Jurkat, Clone E6-1 (cell line): ENCODE measurements around the gene THUMPD3.

ENCODE experiments used
- DNase-seq: peaks from one replicate; pipeline ENCODE4 v3.0.0-alpha.2; 2011; ENCODE audit warnings: low read depth, low spot score
- H3K4me3 ChIP-seq: 2 replicates; pipeline ENCODE4 v1.5.1; 2011; ENCODE audit warnings: mild to moderate bottlenecking, low read length, control low read depth, moderate library complexity

Gene THUMPD3

DNA sequence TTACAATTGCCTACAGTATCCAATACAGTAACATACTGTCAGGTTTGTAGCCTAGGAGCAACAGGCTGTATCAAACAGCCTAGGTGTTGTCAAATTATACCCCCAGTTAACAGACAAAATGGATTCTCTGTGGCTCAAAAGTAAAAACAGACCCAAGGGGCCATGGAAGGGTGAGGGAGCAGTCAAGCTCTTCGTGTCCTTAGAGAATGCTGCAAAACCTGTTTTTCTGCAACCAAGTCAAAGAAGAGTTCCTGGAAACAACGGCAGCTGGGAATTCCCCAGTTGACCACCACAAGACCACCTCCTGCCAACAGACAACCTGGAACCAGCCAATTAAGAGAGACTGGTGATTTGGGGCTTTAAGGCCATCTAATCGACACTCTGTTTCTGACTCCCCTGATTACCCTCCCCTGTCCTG, 11.1 kb upstream of the THUMPD3 start:
- no peak for DNase-seq
- no peak overlapping the region for H3K4me3 ChIP-seq

DNA sequence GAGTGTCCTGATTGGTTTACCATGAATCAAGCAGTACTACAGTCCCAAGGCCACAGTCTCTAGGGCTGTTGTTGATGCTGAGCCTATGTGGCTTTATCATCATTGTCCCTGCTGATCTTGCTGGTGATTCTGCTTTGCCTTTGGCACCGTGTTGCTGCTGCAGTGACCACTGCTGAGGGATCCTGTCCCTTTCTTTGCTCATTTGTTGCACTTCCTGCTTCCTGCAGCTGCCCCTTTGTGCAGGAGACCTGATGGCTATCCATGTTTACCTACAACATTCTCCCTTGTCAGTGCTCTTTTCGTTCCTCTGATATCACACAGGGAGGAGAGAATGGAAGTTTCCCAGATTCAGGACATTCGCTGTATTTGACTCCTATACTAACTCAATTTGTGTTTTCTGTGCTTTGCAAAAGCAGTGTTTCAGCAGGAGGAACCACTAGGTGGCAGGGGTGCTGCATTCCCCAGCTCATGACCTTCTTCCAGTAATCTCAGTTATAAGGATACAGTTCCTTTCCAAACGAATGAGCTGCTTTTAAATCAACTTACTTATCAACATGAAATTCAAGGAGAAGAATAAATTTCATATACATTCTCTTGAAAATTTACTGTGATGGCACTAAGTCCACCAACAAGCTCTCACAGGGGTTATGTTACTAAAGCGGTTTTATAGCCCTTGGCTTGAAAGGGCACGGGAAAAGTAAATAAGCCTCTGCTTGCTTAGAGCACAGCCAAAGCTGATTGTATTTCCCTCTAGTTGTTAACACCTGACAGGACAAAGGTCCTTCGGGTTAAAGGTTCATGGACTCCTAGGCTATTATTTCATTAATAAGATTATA, 9.7 kb upstream of the THUMPD3 start:
- DNase-seq: peak; percentile 55
- no peak overlapping the region for H3K4me3 ChIP-seq

DNA sequence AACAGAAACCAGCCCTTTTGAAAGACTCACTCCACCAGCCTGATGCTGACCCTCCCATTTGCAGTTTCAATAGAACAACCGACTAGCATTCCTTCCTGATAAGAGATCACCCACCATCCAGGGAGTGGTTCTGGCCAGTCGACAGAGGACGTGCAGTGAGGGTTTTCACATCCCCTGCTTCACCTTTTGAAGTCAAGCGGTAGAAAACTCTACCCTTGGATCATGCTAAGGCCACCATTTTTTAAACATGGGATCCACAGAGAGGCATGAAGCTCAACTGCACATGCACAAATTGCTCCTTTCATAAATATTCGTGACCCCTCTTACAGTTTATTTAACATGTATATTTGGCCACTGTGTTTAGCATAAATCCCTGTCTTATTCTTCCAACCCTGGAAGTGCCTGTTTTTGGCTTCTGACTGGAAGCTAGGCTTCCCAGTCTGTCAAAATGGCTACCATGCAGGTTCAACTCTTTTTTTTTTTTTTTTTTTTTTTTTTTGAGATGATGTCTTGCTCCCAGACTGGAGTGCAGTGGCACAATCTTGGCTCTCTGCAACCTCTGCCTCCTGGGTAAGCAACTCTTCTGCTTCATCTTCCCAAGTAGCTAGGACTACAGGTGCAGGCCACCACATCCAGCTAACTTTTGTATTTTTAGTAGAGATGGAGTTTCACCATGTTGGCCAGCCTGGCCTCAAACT, 1.0 kb upstream of the THUMPD3 start:
- no peak for DNase-seq
- peak overlapping the region; percentile 88 for H3K4me3 ChIP-seq

DNA sequence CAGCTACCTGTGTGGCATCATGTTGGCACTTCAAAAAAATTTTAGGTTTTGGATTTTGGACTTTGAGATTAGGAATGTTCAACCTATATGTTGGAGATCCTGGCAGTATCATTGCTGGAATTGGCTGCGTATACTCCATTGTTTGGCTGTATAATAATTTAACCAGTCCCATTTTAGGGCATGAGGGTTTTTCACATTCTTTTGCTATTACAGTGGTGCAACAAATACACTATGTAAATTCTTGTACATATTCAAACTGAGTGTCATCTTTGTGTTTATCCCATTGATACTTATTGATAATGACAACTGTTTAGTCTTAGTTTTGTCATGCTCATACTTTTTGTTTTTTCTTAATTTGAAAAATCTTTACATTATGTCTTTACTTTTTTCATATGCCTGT, 6.7 kb downstream of the THUMPD3 start:
- no peak overlapping the region for H3K4me3 ChIP-seq
- DNase-seq: no peak

DNA sequence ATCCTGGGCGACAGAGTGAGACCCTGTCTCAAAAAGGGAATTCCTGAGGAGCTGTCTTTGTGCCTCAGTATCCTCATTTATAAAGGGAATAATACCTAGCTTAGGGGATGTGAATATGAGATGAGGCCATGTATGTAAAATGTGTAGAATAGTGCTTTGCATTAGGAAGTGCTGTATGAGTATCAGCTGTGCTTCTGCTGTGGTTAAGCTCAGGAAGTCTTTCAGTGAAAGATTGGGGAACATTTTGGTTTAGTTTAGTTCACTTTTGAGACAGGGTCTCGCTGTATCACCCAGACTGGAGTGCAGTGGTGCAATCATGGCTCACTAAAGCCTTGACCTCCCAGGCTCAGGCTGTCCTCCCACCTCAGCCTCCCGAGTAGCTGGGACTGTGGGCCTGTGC, 10.6 kb downstream of the THUMPD3 start:
- H3K4me3 ChIP-seq: no peak overlapping the region
- peak; percentile 38 for DNase-seq

DNA sequence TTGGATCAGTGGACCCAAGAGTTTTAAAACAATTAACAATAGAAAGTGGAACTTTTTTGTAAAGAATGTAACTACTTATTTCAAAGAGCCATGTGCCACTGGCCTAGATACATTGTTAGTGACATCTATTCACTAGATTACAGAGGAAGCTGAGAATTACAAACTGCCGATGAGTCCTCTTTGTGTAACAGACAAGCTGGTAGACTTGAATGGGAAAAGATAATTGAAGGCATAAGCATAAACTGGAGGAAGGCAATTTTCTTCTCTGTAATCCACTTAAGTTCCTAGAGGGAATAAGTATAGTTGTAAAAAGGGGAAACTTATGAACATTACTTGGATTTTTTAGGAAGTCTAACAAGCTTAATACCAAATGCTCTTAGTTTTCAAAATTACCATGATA, 15.1 kb downstream of the THUMPD3 start:
- no peak for DNase-seq
- no peak overlapping the region for H3K4me3 ChIP-seq

DNA sequence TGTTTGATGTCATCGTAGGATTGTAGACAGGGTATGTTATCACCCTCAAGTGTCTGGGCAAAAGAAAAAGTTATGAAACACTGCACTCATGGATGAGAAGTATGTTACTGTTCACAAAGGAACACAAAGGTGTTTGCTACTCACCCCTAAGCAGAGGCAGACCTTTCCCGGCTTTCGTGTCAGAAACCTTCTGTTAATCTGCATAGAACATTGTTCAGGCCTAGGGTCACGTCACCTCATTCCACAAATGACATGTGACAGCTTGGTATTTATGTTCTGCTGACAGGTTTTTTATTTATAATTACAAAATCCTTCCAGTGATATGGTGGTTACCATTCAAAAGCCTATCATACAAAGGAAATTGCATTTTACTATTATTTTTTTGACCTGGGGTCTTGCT, 16.5 kb downstream of the THUMPD3 start:
- DNase-seq: no peak
- H3K4me3 ChIP-seq: no peak overlapping the region

DNA sequence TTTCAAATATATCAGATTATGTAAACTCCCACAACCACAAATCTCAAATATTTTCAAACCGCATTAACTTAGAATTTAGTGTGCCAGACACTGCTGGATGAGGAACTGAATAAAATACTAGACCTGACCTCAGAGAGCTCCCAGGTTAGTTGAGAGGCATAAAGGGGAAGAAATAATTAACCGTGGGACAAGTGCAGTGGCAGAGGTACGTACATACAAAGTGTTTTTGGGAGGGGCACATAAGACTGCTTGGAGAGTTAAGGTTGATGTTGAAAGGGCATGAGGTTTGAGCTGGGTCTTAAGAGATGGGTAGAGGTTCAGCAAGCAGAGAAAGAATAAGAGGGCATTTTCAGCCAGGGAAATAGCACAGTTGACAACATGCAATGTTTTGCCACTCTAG, 17.2 kb downstream of the THUMPD3 start:
- no peak for DNase-seq
- no peak overlapping the region for H3K4me3 ChIP-seq

DNA sequence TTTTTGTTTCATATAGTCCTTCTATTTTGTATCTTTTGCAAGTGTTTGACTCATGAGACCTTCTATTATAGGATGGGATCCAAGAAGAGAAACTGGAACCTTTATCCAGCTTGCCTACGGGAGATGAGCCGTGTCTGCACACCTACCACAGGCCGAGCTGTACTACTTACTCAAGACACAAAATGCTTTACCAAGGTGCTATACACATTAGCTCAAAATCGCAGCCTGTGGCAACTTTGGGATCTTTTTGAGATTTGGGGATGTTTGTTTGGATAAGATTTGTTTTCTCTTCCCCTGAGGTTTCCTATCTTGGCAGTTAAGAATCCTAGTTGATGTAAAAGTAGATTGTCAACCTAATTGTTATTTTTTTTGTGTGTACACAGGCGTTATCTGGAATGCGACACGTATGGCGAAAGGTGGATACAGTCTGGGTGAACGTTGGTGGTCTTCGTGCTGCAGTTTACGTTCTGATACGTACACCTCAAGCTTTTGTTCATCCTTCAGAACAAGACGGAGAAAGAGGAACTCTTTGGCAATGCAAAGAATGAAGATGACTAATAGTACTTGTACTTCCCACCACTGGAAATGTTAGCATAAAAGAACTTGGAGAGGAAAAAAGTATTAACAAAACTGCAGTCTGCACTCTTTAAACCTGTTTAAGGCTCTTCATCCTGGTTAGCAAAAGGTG, 21.4 kb downstream of the THUMPD3 start:
- no peak overlapping the region for H3K4me3 ChIP-seq
- DNase-seq: no peak

DNA sequence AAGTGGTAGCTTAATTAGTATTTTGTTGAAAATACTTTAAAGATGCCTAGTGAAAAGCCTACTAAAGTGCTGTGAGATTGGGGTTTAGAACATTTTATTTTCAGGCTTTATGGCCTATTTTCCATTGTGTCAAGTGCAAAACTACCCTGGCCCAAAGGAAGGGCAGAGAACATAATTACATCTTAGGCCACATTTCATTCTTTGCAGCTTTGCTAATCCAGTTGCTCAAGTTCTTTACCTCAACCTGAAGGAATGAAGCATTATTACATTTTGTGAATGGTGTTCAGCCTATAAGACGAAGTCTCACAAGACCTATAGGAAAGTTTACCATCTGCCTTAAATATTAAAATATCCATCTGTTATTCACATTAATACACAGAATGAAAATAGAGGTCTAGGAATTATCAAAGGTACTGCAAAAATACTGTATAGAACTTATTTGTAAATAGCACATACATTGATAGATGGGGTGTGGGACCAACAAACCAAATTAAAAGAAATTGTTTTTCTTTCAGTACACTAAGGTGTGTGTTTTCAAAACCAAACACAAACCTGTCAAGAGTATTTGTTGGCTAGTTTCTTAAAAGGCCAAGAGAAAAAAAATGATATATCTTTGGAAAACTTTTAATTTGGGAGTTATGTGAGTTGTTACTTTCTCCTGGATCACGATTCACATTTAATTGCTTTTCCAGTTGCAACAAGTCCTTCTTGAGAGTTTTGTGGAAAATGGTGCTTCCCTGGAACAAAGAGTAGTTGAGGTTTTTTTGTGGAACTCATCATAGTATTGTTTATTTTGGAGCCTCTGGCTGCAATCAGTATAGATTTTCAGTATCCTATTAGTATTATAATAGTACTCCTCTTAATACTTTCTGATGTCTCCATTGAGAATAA, 22.6 kb downstream of the THUMPD3 start:
- DNase-seq: no peak
- H3K4me3 ChIP-seq: no peak overlapping the region

DNA sequence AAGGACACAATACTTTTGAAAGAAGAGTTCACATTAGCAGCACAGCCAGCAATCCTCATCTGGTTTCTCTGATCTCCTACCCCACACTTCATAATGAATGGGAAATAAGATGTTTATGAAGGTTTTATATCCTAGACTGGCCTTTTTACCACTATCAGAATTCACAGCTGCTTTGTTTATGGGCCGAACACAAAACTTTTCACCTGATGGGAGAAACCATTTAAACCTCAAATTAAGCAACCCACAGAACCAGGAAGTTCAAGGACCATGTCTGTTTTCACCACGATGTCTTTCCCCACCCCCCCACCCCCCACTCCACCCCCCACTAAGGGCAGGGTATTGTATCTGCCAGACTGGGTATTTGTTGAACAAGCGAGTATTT, 23.2 kb downstream of the THUMPD3 start:
- no peak overlapping the region for H3K4me3 ChIP-seq
- DNase-seq: no peak

DNA sequence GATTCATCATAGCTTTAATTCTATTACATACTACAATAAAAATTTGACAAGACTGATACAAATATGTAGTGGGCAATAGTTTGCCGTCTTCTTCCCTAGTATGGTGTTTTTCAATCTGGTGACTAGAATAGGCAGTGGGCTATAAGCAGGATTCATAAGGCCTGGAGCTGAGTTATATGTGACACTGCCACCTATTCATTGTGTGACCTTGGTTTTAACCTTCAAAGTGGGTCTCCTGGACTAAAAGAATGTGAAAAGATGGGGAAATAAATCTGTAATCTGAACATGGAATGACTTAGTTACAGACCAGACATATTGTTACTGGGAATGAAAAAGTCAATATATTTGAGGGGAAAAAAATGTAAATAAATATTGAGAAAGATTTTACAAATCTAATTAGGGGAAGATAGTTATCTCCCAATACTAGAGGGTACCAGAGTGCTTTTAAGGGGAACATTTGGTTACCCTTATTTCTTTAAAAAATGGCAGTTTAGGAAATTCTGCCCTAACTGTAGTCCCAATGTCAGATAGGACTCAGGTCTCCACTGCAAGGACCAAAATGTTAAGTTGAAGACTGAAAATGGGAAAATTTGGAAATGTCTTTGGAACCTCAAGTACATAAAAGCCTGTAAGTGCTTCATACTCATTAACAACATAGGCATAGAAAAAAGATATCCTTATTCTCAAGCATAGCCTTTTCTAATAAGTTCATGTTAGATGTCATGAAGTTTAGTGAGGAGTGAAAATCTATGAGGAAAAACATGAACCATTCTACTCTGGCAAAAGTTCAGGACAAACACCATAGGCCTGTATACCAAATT, 23.9 kb downstream of the THUMPD3 start:
- no peak for DNase-seq
- H3K4me3 ChIP-seq: no peak overlapping the region

DNA sequence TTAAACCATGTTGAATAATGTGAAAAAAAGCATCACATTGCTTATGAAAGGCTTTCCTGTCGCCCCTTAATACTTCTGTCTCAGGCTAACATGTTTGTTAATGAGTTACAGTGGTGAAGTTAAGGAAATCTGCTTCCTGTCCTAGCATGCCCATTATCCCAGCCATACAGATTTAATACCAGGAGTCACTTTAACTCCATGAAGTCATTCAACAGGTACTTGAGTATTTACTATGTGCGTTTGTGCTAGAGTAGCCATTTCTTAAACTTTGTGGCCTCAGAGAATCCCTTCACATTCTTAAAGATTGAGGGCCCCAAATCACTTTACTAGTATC, 24.4 kb downstream of the THUMPD3 start:
- no peak for DNase-seq
- no peak overlapping the region for H3K4me3 ChIP-seq

DNA sequence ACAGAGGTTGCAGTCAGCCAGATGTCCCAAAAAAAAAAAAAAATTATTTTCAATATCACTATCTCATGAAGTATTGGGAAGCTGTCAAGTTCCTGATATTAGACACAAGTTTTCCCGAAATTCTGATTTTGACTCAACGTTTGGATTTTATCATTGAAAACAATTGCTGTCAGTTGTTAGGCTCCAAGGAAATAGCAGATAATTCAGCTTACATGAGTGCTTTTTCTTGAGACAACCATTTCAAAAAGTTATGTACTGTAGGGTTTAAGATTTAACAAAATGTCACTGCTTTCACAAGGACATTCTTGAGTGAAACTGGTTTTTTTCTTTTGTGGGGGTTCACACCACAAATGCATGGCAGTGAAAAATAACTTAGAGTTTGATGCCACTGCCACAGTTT, 25.3 kb downstream of the THUMPD3 start:
- DNase-seq: no peak
- H3K4me3 ChIP-seq: no peak overlapping the region

DNA sequence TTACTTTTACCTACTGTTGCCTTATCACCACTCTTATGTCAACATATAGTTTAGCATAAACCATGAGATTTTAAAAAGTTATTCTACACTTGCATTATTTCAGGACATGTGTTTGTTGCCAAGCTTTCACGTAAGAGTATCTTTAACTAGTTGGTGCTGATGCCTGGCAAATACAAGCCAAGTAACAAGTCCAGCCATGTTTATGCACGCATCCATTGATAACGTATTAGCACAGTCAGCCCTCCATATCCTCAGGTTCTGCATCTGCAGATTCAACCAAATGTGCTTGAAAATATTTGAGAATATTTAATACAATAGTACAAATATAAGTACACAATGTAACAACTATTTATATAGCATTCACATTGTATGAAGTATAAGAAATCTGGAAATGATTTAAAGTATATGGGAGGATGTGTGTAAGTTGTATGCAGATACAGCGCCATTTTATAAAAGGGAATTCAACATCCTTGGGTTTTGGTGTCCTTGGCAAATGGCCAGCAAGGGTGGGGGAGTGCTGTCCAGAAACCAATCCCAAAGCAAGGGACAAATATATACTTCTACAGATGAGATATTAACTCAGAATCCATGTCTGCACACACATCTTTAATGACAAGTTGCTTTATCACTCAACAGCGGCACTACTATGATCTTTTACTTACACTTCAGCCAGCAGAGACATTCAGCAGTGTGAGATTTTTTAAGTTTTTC, 25.9 kb downstream of the THUMPD3 start:
- no peak overlapping the region for H3K4me3 ChIP-seq
- no peak for DNase-seq

DNA sequence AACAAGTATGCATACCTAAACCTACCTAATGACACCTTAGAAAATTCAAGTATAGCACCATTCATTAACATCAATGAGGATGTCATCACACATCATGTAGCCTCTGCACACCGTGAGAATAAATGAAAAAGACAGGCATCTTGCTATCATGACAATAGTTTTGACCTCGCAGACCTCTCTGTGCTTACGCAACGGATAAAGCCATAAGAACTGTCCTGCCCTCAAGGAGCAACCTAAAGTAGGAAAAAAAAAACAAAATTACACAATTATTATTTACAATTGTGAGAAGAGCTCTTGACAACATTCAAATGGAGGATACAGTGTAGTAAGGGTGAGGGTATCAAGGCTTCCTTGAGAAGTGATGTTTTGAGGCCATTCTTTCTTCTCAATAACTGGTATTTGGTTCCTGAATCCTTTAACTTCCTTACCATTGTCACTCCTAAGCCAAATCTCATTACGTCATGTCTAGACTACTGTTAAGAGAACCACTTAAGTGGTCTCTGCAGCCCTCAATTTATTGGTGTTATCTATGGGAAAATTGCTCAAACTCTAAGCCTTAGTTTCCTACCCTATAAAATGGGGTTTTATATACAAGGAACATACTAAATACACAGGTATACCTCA, 27.5 kb downstream of the THUMPD3 start:
- DNase-seq: no peak

DNA sequence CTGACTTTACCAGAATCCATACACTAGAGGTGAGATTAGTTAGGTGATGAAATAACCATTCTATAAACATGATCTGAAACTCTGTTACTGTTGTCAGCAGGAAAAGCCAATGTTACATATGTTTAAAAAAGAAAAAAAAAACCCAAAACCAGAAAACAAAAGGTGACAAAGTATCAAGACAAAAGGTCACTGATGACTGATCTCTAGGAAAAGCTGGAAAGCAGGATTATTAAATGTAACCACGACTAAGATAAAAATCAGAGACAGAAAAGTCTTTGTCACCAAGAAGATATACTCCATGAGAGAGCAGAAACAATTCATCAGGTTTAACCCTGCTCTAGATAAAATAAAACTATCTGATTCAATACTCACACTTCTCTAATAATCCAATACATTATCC, 29.2 kb downstream of the THUMPD3 start:
- H3K4me3 ChIP-seq: no peak overlapping the region
- no peak for DNase-seq

More for the DNA sequence above, 27.5 kb downstream of the THUMPD3 start:
- H3K4me3 ChIP-seq: no peak overlapping the region
